HG02759 (cell line): ENCODE measurements around the gene COL11A2.

Experiments used
- ATAC-seq: cut with Tn5 transposase; IDR thresholded peaks from one replicate; pipeline ENCODE4 v1.9.1; 2021; ENCODE audit warnings: mild to moderate bottlenecking, moderate library complexity; ENCODE audit not compliant: unreplicated experiment

Gene COL11A2

DNA sequence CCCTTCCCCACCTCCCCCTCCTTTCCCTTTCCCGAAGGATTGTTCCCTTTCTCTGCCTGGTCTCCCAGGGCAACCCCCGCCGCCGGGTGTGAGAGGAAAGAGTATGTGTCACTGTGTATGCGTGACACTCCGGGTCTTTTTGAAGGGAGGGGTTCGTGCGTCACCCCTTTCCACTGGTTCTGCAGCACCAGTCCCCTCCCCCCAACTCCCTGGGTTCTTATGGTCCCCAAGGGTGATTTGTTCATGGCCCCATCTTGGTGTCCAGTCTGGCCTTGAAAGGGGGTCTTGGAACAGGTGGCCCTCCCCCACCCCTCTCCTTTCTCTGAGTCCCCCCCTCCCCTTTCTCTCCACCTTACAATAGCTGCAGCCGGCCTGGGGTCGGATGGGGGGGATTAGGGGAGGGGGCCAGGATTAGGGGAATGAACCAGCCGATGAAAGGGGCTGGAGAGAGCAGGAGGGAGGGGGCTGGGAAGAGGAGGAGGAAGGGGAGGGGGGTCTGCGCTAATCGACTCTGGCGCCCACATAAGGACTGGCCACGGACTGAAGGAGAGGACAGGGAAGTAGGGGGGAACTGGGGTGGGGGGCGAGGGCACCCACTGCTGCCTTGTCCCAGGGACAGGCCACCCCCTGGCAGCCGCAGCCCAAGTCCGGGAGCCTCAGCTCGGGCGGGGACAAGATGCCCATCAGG lies 14.7 kb upstream of the COL11A2 start:
- no peak for ATAC-seq

DNA sequence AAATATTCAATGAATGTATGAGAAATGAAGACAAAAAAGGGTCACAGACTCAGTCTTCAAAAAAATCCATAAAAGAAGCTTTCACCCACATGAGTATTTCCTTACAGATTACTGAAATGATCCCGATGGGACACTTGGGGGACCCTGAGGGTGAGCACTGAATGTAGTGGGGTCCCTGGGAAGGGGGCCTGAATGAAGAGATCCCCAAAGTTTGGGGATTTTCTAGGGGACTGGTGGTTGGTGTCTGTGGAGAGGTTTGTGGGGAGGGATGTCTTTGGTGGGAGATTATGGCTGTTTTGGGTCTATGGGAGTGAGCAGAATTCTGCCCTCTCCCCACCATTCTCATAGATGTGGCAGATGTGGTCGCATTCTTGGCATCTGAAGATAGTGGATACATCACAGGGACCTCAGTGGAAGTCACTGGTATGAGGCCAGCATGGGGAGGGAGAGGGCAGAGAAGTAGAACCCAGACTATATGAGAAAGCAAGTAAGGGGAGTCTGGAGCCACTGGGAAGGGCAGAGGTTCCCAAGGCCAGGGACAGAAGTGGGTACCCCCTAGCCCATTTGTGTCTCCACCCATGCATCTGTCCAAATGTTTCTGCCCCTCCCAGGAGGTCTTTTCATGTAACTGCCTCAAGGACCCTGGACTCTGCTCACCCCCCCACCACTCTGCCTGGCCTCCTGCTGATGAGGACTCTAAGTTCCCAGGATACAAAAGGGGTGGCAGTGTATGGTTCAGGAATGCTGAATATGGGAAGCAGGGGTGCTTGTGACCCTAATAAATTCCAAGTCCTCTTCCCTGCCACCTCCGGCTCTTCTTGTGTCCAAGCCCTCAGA lies 14.0 kb upstream of the COL11A2 start:
- ATAC-seq = no peak

DNA sequence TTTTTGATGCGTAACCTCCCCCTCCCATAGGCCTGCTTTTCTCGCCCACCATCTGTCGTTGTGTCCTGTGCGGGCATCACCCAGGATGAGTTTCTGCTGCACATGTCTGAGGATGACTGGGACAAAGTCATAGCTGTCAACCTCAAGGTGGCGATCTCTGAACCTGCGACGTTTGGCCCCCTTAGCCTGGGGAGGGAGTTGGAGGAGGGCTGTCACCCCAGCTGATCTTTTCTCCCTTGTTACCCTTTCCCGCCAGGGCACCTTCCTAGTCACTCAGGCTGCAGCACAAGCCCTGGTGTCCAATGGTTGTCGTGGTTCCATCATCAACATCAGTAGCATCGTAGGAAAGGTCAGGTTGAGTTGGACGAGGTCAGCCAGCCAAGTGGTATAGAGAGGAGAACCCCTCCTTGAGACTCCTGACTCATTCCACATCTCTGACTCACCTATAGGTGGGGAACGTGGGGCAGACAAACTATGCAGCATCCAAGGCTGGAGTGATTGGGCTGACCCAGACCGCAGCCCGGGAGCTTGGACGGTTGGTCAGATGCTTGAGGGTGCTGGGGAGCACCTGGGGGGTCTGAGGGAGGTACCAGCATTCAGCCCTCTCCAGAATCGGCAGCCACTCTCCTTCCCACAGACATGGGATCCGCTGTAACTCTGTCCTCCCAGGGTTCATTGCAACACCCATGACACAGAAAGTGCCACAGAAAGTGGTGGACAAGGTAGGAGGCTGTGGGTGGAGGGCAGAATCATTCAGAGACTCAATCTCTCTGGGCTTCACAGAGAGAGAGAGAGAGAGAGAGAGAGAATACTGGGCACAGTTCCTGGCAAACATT lies 13.1 kb upstream of the COL11A2 start:
- ATAC-seq = no peak

DNA sequence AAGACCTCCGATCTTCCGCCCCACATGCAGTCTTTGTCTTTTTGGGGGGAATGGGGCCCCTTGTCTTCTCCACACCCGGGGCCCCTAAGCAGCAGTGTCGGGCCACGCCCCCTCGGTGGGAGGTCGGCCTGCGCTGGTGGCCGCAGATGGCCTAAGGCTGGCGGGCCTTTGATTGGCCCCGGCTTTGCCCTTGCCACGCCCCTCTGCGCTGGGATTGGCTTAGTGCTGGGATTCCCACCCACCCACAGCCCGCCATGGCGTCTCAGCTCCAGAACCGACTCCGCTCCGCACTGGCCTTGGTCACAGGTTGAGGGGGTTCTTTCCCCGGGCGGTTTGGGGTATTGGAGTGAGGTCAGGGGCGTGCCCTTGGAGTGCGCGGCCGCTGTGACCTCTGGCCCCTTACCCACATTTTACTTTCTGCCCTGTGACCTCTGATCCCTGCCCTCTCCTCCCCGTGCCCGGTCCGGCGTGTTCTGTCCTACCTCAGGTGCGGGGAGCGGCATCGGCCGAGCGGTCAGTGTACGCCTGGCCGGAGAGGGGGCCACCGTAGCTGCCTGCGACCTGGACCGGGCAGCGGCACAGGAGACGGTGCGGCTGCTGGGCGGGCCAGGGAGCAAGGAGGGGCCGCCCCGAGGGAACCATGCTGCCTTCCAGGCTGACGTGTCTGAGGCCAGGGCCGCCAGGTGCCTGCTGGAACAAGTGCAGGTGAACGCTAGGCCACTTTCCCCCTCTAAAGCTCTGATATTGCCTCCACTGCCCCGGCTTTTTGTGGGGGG lies 12.3 kb upstream of the COL11A2 start, which contains the start of gene HSD17B8:
HSD17B8 (plus strand) TSS at position 241 of the 776 bp plus-strand sequence; CDS start at position 255, 14 bp downstream.
- ATAC-seq = peak; percentile 58

DNA sequence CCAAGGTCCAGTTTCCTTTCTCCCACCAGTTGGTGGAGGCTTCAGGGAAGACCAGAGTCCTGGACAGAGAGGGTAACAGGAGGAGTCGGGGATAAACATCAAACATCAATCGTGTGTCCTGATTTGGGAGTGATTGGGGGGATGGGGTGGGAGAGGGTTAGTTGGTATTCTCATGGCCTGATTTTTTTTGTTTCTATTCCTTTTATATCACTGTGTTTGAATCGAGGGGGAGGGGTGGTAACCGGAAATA lies 11.8 kb upstream of the COL11A2 start:
- no peak for ATAC-seq

DNA sequence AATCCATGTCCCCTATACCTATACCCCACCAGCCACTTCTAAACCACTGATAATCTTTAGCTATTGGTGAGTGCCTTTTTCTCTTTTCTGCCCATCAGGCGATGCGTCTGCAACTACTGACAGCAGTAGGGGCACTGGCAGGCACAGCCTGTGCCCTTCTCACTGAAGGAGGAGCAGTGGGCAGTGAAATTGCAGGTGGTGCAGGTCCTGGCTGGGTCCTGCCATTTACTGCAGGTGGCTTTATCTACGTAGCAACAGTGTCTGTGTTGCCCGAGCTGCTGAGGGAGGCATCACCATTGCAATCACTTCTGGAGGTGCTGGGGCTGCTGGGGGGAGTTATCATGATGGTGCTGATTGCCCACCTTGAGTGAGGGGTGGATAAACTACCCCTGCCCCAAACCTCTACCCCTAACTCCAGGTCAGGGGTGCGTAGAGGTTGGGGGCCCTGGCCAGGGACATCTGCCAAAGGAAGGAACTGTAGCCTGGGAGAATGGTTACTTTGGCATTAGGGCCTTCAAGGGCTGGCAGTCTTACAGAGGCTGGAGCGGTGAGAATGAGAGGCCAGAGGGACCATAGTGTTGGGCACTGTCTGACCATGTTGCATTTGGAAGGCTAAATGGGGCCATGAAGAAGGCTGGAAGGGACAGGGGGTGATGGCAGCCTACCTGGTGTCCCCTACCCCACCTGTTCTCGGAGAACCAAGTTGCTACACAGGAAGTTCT lies 11.3 kb upstream of the COL11A2 start:
- no peak for ATAC-seq

DNA sequence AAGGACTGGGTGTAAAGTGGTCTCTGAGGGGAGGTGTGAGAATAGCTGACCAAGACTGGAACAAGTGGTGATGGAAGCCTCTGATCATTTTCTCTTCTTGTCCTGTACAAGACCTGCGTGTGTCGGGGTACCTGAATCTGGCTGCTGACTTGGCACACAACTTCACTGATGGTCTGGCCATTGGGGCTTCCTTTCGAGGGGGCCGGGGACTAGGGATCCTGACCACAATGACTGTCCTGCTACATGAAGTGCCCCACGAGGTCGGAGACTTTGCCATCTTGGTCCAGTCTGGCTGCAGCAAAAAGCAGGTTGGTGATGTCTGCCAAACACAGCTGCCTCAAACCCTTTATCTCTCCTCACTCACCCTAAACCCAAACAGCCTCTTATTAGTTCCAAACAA lies 10.5 kb upstream of the COL11A2 start:
- no peak for ATAC-seq

DNA sequence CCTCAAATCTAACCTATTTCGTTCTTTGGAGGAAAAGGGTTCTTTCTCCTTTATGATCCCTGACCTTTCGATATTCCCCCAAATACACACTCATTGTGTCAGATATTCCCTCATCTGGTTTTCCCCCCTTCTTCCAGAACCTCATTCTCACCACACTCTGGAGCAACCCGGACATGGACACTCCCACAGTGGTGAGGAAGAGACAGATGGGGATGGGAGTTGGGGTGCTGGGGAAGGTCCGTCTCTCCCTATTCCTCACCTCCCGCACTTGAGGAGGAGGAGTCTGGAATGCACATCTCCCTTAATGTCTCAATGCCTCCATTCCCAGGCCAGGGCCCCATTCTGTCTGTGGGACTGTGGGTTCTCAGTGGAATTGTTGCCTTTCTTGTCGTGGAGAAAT lies 9.7 kb upstream of the COL11A2 start:
- no peak for ATAC-seq

DNA sequence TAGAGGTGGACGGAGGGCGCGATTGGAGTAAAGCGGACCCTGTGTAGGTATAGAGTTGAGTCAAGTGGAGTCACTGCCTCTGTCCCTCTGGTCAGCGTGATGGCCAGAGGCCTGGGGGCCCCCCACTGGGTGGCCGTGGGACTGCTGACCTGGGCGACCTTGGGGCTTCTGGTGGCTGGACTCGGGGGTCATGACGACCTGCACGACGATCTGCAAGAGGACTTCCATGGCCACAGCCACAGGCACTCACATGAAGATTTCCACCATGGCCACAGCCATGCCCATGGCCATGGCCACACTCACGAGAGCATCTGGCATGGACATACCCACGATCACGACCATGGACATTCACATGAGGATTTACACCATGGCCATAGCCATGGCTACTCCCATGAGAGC lies 8.9 kb upstream of the COL11A2 start:
- no peak for ATAC-seq

DNA sequence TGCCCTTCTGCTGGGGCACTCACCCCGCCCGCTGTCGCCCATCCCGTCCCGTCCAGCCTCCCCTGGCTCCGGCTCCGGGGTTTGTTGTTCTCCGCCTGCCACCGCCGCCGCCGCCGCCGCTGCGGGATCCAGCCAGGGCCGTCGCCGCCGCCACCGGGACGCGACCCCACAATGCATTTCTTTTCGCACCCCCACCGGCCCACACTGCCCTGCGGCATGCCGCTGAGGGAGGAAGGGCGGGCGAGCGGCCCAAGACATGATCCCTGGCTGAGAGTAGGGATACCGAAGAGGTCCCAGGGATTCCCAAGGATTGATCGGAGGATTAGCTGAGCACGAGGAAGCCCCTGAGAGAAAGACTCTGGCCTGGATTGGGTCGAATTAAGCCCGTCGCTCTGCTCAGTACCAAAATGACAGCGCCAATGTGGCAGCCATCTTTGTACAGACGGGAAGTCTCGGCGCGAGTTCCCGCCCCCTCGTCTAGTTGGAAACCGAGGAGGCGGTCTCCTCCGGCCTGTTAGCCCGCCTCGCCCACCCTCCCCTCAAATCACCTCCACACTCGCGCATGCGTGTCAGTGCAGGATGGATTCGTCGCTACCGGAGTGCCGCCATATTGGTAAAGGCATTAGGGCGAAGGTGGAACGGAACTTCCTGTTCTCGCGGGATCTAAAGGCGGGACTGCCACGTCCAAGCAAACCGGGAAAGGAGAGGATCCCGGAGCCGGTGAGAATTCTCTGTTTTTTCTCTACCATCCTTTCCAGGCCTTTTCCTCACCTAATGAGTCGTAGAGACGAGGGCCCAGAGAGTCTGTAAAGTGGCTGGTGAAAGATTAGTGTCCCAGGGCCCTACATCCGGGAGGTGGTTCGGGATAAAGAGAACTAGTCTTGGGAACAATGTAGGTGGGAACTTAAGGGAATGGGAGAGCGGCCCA lies 8.2 kb upstream of the COL11A2 start, which contains the start of the genes RXRB and SLC39A7:
RXRB (minus strand) TSS at position 447 of the 928 bp plus-strand sequence; CDS start at position 258, 189 bp downstream.
SLC39A7 (plus strand) TSS at position 649 of the 928 bp plus-strand sequence. CDS start 379 bp downstream, outside the sequence.
- peak; percentile 63 for ATAC-seq

DNA sequence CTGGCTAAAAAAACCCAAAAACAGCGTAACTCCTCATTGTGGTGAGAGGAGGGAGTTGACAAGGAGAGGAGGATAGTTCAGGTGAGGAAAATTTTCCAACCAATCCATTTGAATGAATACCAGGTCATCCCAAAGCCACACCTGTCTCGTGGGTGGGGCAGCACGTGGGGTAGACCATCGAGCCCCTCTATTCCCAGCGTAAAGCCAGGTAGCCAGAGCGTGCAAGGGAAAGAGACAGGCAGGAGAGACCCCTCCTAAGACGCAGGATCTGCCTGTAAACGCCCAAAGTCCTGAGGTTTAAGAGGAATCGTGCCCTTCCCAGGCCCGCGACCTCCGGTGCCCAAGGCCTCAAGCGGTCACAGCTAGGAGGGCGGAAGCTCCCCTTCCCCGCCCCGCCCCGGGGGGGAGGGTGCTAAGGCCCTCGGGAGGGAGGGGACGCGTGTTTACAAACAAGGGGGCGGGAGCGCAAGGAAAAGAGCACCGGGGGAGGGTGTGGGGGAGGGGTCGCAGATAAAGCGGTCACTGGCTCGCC lies 7.5 kb upstream of the COL11A2 start:
- peak; percentile 20 for ATAC-seq

DNA sequence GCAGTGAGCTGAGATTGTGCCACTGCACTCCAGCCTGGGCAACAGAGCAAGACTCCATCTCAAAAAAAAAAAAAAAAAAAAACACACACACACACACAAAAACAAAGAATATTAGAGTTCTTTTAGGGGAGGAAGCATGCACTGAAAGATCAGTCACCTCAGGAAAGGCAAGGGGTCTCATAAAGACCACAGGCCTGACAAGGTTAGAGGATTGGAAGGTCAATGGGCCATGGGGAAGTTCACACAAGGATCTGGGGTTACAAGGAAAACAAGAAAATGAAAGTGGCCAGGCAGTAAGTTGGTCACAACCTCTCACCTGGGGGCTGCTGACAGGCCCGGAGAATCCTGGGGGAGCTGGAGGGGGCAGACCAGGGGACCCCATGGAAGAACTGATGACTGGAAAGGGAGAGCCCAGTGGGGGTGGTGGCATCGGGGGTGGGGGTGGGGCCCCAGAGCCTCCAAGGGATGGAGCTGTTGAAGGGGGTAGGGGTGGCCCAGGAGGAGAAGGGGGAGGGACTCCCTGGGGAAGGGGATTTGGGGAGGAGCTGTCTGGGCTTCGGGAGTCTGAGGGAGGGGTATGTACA lies 6.7 kb upstream of the COL11A2 start:
- ATAC-seq = no peak

DNA sequence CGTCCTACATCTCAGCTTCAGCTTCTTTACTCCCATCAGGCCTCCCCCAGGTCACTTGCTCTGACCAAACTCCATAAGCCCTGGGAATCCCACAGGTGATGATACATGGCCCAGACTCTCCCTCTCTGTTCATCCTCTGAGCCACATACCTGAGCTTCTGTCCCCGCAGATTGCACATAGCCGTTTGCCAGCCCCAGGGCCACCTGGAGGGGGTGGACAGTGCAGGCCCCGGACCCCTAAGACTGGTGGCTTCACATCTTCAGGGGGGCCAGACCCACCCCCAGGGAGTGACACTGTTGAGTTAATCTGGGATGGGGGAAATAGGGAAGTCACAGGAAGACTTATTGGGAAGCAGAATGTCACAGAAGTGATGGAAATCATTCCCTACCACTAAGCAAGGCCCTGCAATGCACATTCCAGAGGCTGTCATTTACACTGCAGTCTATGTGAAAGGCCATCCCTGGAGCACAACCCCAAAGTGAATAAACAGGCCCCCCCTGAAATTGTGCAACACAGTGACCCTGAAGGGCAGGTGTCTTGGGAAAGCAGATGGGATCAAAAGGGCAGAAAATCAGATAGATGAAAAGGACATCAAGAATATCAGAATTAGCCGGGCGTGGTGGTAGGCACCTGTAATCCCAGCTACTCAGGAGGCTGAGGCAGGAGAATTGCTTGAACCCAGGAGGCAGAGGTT lies 6.0 kb upstream of the COL11A2 start:
- ATAC-seq = no peak

DNA sequence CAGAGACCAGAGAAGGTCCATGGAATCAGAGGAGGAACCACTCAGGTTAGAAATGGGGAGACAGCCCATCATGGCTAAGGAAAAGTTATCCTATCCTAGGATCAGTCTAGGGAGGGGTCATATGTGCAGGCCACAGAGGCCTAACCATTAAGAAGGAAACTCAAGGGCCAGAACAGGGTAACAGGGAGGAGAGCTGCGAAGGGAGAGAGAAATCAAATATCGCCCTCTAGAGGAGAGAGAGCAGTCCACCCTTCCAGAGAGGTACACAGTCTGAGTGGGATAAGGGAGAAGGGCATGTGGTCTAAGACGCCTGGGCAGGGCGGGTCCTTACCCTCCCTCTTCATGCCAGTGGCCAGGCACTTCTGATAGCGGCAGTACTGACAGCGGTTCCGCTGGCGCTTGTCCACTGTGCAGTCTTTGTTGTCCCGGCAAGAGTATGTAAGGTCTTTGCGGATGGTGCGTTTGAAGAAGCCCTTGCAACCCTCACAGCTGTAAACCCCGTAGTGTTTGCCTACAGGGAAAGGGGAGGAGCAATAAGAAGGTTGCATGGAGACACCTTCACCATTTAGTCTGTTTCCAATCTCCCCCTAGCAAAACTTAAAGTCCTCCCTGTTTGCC lies 5.3 kb upstream of the COL11A2 start:
- ATAC-seq = no peak

DNA sequence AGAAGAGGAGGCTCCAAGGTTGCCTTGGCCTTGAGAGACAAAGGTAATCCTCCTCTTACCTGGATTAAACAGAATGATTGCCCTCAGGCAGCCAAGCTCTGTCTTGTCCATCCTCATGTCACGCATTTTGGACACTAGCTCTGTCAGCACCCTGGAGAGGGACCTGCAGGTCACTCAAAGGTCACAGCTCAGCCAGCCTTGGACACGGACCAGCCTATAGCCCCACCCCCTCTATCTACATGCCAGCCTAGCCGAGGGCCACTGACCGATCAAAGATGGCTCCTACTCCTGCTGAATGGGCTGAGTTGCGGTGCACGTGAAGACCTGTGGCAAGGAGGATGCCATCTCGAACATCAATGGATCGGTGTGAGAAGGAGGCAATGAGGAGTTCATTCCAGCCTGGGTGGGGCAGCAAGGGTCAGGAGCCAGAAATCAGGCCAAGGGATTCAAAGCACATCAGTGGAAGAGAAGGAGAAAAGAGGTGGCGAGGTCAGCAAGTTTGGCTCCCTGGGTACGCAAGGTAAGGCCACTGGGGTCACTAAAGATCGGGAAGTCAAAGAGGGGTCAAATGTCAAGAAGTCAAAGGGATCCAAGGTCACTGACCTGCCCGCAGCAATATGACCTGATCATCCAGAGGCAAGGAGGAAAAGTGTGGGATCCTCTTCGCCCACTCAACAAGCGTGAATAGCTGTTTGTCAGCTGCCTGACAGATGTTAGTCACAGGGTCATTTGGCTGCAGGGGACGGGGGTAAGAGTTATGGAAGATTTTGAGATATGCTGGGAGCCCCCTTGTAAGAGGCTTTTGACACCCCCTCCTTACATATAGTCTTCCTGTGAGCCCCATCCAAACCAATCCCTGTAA lies 3.3 kb upstream of the COL11A2 start:
- ATAC-seq = no peak

DNA sequence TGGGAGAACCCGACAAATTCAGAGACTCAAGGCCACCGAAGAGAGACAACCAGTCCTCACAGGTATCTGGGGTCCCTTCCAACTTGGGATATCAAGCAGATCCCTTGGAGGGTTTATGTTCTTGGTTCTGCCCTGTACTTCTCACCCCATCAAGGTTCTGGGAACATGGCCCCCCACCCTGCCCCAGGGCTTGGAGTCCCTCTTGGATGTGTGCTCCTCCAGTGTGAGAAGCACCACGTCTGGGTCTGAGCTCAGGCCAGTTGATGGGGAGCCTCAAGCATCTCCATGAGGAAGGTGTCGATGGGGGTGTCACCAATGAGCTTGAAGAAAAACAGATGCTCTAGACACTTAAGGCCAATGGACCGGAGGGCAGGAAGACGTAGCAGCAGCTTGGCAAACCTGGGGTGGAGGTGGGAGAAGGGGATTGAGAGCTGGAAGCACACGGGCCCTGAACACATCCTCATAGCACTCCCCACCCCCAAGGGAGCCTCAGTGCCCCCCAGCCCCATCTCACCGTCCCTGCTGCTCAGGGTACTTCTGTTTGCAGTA lies 2.2 kb upstream of the COL11A2 start:
- no peak for ATAC-seq
